GM04503 (cell line): ENCODE results near the gene TUBAL3.
"Not testable (repeated sequence)": the region's sequence is repeated elsewhere in the genome, so short reads cannot be mapped to it uniquely, and the experiment has no call there.

Experiments
- DNase-seq: peaks from one replicate; pipeline ENCODE4 v3.0.0-alpha.2; 2012; ENCODE audit warnings: low read depth

TUBAL3 gene

DNA sequence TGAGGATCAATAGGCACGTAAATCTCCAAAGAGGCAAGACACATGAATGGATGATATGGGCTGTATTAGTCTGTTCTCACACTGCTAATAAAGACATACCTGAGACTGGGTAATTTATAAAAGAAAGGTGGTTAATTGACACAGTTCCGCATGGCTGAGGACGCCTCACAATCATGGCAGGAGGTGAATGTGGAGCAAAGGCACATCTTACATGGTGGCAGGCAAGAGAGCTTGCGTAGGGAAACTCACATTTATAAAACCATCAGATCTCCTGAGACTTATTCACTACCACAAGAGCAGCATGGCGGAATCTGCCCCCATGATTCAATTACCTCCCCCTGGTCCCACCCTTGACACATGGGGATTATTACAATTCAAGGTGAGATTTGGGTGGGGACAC lies 25.4 kb downstream of the TUBAL3 start:
- not testable (repeated sequence) for DNase-seq

DNA sequence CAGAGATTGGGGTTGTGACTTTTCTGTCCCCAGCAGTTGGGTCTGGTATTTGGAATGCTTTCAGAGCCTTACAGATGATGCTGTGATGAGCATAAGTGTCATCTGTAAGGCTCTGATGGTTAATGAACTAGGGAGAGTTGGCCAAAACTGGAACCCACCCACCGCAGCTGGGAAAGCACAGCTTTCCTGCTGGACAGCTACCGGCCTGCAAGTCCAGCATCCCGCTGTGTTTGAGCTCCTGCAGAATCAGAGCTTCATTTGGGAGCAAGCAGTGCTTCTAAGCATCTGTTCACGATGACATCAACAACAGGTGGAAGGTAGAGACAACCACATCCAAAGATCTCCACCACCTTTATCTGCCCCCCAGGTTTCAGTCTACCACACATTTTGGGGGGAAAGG lies 28.2 kb downstream of the TUBAL3 start:
- DNase-seq, result no peak

DNA sequence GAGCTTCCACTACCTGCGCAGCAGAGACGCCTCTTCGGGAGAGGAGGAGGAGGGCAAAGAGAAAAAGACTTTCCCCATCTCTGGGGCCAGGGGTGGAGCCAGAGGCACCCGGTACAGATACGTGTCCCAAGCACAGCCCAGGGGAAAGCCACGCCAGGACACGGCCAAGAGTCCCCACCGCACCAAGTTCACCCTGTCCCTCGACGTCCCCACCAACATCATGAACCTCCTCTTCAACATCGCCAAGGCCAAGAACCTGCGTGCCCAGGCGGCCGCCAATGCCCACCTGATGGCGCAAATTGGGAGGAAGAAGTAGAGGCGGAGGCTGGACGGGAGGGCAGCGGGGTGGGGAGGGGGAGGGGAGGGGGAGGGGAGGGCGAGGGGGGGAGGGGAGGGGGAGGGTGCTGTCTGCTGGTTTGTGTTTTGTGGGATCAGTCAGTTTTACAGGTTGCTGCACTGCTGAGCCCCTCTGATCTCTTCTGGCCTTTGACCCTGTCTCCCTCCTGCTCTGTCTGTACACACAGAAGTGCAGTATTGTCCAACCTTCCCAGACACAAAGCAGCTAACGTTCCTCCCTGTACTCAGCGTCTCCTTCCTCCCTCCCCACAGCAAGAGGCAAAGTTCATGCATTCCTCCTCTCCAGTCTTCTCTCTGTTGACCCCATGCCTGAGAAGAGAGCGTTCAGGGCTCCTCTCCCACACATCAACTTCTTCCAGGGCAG lies 30.6 kb downstream of the TUBAL3 start:
- DNase-seq, result no peak

DNA sequence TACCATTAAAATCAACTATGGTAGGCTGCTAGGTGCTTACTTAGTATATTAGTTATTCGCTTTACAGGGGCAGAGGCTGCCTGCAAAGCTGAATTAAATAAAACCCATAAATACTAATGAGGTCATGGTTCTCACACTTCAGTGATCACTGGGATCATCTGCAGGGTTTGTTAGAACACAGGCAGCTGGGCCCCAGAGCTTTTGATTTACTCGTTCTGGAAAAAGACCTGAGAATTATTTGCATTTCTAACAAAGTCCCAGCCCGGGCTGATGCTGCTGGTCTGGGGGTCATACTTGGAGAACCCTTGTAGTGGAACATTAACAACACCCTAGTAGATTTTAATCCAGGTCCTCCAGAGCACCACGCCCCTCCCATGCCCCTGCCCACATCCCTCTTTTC lies 31.3 kb downstream of the TUBAL3 start:
- DNase-seq, result no peak

DNA sequence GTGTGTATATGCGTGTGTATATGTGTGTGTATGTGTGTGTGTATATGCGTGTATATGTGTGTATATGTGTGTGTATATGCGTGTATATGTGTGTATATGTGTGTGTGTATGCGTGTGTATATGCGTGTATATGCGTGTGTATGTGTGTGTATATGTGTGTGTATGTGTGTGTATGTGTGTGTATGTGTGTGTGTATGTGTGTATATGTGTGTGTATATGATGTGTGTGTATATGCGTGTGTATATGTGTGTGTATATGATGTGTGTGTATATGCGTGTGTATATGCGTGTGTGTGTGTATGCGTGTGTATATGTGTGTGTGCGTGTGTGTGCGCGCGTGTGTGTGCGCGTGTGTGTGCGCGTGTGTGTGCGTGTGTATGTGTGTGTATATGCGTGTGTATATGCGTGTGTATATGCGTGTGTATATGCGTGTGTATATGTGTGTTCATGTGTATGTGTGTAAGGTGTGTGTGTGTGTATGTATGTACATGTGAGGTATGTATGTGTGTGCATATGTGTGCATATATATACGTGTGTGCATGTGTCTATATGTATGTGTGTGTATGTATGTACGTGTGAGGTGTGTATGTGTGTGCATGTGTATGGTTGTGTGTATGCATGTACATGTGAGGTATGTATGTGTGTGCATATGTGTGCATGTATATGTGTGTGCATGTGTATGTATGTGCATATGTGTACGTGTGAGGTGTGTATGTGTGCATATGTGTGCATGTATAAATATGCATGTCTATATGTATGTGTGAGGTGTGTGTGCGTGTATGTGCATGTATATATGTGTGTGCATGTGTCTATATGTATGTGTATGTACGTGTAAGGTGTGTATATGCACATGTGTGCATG lies 33.9 kb downstream of the TUBAL3 start:
- no peak for DNase-seq

DNA sequence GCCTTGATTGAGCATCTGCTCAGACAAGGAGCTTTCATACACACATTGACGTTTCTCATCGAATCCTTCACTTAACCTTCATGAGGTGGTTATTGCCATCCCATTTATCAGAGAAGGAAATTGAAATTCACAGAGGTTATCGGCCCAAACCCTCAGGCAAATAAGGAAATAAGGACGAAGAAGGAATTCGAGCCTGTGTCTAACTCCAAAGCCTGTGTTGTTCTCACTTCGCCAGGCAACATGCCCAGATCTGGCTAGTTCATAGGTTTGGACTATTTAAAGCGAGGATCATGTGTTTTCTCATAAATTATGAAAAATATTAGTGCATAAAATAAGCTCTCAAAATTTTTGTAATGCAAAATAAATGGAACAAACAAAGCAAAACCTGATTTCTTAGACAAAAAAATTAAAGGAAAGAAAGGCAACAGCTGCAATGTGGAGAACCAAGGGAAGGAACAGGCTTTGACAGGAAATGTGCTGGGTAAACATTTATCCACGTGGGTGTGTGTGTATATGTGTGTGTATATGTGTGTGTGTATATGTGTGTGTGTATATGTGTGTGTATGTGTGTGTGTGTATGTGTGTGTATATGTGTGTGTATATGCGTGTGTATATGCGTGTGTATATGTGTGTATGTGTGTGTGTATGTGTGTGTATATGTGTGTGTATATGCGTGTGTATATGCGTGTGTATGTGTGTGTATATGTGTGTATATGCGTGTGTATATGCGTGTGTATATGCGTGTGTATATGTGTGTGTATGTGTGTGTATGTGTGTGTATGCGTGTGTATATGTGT lies 35.1 kb downstream of the TUBAL3 start:
- DNase-seq, result no peak

DNA sequence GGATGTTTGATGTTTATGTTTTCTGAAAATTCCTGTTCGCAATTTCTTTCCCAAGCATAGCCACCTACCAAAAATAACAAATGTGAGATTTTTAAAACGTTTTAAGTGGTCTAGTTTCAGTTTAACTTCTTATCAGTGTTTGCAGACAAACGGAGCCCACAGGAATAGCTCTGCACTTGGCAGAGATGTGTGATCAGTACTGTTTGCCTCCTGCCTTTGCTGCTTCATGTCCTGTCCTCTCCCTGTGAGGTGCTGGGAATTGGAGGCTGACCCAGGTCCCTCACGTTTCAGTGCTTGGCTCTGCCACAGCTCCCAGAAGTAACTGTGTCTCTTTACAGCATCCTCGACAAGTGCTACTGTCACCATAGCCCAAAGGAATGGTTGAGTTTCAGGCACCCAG lies 38.7 kb downstream of the TUBAL3 start:
- DNase-seq, result no peak

DNA sequence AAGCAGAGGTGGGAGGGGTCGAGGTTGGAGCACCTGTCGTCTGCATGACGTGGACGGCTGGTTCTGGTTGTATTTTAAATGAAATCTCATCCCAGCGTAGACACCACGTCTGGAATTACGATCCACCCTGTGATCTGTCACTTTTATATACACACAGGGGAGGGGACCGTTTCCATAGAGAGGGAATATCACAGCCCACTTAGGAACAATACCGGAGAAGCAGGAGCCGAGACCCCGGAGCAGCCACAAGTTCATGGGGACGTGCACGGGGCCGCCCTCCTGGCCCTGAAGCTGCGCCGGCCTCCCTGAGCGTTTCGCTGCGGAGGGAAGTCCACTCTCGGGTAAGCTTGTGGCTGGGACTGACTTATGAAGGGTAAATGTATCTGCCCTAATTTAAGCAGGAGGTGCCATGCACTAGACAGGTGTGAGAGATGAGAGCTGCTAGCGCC lies 39.7 kb downstream of the TUBAL3 start, which contains the start of gene UCN3:
Gene UCN3, plus strand, starts transcription at position 77 of the 449 bp plus-strand sequence. CDS start 8,755 bp downstream, outside the sequence.
- no peak for DNase-seq

DNA sequence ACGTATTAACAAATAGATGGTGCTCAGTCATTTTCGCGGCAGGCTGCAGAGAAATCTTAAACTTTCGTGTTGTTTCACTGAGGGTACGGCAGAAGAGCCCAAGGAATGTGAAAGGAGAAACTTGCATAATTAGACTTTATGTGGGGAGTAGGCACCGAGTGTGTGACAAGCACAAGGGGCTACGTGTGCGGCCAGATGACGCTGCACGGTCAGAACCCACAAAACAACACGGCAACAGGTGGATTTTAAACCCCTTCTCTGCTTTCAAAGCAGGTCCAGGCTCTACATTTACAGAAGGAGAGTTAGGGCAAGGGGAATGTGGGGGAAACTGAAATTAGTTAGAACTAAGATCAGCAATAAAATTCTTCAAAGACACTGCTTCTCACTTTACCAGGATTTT lies 40.3 kb downstream of the TUBAL3 start:
- no peak for DNase-seq

DNA sequence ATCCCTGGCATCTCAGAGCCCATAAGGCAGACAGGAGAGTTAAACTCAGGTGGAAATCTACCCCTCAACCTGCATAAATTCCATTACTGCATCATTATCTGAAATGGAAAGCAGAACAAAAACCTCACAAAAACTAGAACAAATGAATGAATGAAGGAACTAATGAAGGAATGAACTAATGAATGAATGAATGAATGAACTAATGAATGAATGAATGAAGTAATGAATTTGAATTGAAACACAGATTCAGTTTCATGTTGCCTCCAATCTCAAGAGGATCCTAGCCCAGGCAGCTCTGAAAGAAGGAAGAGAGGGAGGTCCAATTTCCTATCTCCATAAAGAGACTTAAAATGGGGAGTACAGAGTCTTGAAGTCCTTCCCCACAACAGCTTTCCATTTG lies 41.8 kb downstream of the TUBAL3 start:
- no peak for DNase-seq

DNA sequence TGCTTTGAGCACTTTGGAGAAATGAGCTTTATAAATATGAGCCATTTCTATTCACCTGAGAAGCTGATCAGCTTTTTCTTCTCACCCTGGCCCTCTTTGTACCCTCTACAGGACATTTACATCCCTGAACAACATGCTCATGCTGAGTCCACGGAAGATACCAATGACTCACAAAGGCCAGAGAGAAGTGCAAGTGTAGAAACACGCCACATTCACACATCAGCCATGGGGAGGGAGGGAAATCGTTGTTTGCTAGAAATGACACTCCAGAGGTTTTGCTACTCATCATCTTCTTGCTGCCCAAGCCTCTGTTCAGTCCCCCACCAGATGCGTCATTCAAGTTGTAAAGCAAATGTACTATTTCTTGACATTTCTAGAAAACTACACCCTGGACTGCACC lies 42.7 kb downstream of the TUBAL3 start:
- DNase-seq, result no peak

DNA sequence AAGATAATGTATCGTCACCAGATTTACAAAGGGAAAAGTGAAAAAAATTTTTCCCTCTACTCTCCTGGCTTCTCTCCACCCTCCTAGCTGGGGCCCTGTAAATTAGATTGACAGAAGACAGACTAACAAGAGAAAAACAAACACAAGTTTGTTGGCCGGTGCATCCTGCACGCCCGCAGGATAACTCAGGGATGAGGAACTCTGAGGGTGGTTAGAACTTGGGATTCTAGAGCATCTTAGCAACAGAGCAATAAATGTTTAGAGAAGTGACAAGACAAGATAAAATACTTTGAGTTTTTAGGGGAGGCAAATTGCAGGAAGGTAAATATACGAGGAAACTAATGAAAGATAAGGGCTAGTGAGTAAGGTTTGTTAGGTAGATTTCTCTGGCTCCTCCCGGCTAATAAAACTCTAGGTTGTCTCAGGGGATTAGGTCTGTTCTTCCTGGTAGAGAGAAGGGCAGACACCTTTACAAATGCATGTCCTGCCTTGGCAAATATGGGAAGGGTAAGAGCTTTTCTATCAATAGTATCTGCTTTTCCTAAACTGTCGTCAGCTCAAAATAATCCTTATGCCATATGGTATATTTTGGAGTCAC lies 44.2 kb downstream of the TUBAL3 start:
- DNase-seq, result no peak

DNA sequence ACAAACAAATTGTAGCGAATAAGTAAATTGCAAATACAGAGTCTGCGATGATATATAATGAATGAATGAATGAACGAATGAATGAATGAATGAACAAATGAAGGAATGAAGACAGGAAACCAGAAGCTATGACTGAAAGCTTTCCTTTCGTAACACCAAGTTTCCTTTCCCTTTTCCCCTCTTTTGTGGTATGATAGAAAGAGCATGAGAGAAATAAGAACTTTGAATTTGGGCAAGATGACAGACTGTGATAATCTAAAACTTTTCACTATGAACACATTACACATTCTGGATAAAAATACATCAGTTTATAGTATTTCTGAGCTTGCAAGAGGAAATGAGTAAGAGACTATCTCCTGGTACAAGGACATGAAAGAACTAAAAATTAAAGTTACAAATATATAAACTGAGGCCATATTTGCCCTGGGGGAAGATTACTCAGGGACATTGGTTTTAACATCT lies 48.3 kb downstream of the TUBAL3 start:
- no peak for DNase-seq

DNA sequence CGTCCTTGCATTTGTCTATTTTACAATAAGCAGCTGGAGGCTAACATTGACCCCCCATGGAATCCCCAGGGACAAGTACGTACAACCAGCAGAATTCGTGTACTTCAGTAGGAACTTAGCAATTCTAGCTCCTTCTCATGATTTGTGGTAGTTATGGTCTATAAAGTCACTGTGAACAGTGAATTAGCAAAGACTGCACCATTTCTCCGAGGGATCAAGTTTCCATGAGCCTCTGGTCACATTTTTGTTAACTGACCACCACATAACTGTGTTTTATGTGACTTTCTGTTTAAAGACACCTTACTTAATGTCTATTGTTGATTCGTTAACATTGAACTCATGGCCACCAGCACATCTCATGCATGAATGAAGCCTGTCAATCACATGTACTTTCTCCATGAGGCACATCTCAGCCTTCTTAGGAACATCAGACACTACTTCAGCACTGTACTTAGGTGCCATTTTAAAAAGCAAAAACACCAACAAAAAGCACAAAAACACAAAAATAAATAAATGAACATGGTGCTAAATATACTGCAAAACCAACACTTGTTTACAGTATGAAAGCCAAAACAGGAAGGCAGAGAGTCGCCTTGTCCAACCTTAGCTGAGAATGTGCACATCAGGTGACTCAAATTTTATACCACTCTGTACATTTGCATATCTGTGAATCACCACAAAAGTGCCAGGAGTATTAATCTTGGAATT lies 48.9 kb downstream of the TUBAL3 start:
- DNase-seq, result no peak

DNA sequence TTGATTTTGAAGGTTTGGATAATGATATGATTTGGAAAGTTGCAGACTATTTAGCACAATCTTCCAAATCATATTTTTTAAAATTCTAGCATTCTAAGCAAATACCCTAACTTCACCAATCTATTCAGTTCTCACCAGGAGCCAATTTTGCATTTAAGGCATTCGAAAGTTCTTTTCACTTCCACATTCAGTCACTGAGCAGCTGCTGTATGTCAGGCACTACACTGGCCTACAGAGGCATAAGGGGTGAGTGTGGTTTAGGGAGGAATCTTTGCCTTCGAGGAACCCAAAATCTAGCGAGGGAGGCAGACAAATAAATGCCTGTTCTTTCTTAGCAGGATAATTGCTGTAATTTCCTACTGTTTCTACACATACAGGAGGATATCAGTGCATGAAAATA lies 50.6 kb downstream of the TUBAL3 start:
- no peak for DNase-seq

DNA sequence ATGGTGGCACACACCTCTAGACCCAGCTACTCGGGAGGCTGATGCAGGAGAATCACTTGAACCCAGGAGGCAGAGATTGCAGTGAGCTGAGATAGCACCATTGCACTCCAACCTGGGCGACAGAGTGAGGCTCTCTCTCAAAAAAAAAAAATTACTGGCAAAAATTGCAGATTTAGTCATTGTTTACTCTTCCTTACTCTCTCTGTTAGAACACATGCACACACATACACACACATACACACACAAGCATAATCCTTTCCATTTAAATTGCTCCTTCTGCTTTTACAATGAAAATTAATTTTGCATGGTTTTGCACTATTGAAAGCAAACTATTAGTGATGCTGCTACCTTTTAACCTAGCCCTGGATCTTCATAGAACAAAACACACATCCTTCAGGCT lies 55.3 kb downstream of the TUBAL3 start:
- no peak for DNase-seq

DNA sequence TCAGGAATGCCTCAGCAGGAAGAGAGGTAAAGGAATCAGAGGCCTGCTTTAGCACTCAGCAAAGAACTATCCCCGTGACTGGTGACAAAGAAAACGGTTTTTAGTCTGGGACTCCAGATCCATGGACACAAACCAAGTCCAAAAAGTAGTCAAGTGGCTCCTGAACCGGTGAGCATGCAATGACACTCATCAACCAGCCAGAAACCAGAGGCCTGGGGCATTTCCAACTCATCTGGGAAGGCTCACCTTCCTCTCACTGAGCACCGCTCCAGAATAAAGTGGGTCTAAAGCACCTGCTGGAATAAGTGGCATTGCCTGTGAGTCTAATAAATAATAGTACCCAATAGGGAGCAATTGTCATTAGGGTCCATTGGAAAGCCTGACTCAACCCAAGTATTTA lies 57.7 kb downstream of the TUBAL3 start:
- DNase-seq, result no peak

DNA sequence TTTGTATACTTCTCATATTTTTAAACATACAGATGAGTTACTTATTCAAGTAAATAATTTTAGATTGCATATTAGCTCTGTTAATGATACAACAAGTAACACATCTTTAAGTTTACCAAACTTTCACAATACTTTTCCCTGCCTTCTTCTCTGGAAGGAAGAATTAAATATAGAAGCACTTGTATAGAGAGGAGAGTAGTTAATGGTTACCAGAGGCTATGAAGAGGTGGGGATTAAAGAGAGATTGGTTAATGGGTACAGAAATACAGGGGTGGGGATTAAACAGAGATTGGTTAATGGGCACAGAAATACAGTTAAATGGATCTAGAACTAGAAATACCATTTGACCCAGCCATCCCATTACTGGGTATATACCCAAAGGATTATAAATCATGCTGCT lies 59.9 kb downstream of the TUBAL3 start:
- DNase-seq, result no peak

DNA sequence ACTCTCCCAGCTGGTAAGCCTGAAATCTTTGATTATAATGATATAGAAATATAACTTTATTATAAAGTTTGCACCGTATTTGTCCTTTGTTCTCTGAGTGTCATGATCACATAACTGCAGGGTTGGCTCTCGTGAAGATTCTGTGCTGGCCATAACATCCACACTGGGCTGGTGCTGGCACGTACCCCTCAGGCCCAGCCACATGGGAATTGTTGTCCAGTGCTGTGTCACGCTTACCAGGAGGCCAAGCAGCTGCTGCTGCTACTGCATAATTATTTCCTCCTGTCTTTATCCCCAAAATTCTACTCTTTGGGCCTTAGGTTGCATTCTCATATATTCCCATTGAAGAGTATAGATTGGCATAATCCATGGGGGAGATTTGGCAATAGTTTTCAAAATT lies 60.6 kb downstream of the TUBAL3 start:
- no peak for DNase-seq

DNA sequence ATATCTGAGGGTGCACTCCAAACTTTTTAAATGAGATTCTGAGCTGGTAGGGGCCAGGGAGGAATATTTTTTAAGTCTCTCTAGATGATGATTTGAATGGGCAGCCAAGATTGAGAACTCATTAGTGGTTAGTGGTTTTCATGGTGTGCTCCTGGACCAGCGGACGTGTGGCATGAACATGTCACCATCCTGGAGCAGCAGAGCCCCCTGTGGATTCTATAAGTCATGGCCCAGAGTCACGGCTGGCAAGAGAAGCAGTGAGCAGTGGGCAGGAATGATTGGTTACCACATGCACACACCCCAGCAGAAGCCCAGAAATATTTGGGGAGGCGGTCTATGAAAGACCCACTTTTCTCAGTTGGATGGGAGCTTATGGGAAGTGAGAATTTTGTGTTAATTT lies 61.1 kb downstream of the TUBAL3 start:
- no peak for DNase-seq
